CD4-positive, alpha-beta T cell treated with Interferon gamma for 1 hour (primary cell): ENCODE measurements around the gene CTSS.
A peak's percentile ranks its signal among the peaks of the same experiment; 100 is the strongest.
"Not testable (repeated sequence)": the region's sequence is repeated elsewhere in the genome, so short reads cannot be mapped to it uniquely, and the experiment has no call there.

Source experiments
- DNase-seq: peaks from one replicate; pipeline ENCODE4 v3.0.0-alpha.2; 2020

The CTSS gene

GRCh38 chr1:150765296-150765976, at the start of gene CTSS:
Gene CTSS, minus strand, starts transcription at chr1:150765778. Its CDS starts 1,015 bp downstream, at chr1:150764763.
- no peak for DNase-seq

DNA sequence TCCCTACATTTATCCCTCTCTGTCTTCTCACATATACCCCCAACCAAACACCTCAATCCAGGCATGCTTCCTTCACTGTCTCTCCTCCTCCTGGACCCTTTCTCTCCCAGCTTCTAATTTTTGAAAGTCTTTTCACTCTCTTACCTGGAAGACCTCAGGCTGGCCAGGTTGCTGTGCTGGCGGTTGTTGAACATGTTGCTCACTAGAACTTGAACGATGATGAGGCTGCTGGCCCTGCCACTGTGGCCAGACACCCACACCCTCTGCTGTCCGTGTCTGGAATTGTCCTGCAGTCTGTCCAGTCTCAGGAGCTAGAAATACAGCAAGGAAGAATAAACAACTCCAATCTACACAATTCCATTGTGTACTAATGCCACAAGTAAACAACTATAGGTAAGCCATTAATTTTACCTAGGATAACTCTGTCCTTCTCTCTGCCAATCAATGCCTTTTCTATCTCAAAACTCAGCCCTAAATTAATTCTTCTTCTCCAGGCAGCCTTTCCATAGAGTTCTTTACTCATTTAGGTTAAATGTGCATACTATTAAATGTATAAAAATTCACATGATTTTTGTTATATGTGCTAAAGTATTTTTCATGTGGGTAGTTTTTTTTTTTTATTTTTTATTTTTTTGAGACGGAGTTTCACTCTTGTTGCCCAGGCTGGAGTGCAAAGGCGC, 47.6 kb upstream of the CTSS start:
- DNase-seq: peak; percentile 50

DNA sequence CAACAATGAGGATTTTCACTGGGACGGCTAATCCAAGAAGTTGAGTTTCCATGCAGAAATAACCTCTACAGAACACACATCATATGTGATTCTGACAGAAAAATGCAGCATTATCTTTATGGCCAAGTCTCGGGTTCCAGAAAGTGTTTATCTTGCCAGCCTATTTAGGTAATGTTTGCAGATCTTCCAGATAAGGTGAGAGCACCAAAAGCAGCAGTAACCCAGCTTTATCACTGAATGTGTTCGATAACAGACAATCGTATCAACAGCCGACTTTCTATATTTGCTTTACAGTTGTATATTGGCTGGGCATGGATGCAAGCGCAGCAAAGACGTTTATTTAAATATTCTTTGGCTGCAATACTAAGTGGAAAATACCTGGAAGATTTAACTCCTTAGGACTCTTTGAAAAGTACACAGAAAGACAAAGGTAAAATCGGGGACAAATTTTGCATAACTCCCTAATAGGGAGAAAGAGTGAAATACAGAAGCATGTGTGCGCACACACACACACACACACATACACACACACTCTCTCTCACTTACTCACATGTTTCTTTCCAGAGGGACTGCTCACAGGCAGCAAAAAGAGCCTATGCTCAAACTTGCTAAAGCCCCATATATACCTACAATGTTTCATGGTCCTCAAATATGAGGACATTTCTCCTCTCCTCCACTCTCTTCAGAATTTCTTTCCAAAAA, 45.5 kb upstream of the CTSS start:
- DNase-seq: no peak

DNA sequence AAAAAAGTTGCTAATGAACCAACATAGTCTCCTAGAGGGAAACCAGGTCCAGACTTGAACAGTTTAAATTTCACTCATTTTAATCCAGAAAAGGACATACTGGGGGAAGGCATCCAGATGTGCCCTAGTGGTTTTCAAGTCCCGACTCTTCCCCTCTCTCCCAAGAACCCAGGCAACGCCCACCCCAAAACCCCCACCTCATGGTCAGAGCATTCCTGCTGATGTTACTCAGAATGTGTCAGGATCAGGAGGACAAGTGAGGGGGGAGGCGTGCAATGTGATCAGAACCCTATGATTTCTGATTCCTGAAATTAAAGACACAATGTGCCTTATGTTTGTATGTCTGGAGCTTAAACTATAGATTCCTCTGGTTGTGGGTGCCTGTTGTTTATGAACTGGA, 44.1 kb upstream of the CTSS start:
- no peak for DNase-seq

DNA sequence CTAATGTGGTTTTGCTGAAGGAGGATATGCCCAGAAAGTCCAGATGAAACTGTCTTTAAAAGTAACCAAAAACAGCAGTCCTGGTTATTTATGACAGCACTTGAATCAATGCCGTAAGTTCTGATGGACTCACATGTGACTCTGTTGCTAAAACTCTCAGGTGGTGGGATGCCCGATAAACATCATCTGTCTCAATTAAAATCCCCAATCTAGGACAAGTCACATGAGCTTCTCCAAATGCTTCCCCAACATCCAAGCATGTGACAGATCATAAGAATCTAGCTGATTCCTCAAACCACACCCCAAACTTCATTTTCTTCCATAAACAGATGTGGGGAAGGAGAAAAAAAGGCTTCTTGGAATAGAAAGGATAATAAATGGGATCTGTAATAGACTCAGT, 43.3 kb upstream of the CTSS start:
- DNase-seq: no peak

GRCh38 chr1:150808121-150808520, 42.5 kb upstream of the CTSS start, which contains the start of gene CTSK:
Gene CTSK, minus strand, starts transcription at chr1:150808260. Its CDS starts 1,455 bp downstream, at chr1:150806805.
- no peak for DNase-seq

- DNase-seq: no peak
These were observed 41.9 kb upstream of the CTSS start for GRCh38 chr1:150807249-150808023.

GRCh38 chr1:150805899-150806298, 40.3 kb upstream of the CTSS start:
- DNase-seq: no peak

DNA sequence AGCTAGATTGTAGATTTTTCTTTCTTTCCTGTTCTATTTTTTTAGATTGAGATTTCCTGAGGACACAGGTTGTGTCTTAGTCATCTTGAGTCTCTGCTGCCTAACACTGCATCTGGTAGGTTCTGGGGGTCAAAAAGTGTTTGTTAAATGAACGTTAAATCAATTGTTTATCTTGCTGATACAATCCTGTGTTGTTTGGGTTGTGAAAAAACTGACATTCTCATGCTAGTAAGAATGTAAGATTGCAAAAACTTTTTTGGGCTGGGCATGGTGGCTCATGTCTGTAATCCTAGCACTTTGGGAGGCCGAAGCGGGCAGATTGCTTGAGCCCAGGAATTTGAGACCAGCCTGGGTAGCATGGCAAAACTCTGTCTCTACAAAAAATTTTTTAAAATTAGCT, 39.1 kb upstream of the CTSS start:
- no peak for DNase-seq

- no peak for DNase-seq
These were observed 33.5 kb upstream of the CTSS start for GRCh38 chr1:150799089-150799488.

- no peak for DNase-seq
These were observed 32.9 kb upstream of the CTSS start for GRCh38 chr1:150798525-150798924.

DNA sequence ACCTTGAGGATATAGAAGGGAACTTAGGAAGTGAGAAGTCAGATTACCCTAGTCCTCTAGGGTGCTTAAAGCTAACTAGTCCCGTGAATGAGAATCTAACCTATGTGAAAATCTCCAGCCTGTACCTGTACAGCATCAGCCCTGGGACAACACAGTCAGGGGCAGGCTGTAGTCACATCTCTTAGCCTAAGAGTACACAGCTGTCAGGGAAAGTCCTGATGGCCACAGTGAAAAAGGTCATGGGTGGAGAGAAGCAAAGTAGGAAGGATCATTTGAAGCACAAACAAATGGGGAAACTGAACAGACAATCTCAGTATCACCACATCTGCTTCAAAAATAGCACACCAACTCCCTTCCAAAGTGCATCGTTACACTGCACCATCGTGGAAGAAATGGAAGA, 30.8 kb upstream of the CTSS start:
- DNase-seq: no peak

- not testable (repeated sequence) for DNase-seq
These were observed 28.2 kb upstream of the CTSS start for GRCh38 chr1:150793778-150794177.

GRCh38 chr1:150793221-150793620, 27.6 kb upstream of the CTSS start:
- DNase-seq: no peak

DNA sequence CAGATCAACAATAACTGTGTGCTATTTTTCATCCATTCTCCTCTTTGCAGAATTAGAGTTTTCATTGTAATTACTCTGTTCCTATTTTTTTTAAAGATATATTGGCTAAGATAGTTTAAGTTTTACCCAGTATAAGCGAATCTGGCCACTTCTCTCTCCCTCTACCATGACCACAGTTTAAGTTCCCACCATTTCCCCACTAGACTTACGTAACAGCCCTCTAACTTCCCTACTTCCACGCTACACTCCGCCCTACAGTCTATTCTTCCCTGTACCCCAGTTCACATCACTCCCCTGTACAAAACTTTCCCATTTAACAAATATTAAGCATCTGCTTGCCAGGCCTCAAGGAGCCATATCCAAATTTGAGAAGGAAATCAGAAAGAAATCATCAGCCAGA, 26.0 kb upstream of the CTSS start:
- DNase-seq: no peak

- peak; percentile 31 for DNase-seq
These were observed 23.8 kb upstream of the CTSS start for GRCh38 chr1:150789396-150789795.

GRCh38 chr1:150788946-150789345, 23.4 kb upstream of the CTSS start:
- no peak for DNase-seq

GRCh38 chr1:150787455-150787854, 21.9 kb upstream of the CTSS start:
- no peak for DNase-seq

DNA sequence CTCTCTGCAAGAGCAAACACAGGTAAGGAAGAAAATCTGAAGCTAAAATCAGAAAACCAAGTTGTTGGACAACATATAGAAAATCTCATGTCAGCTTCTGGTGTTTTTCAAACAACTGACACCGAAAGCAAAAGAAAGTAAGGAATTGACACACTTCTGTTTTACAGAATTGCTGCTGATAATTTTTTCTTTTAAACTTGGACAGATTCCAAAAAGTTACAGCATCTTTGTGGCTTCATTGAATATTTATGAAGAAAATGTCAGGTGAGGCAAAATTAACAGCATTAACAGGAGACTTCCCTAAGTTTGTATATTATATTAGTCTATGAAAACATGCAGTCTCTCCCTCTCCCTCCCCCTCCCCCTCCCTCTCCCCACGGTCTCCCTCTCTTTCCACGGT, 14.9 kb upstream of the CTSS start:
- no peak for DNase-seq

DNA sequence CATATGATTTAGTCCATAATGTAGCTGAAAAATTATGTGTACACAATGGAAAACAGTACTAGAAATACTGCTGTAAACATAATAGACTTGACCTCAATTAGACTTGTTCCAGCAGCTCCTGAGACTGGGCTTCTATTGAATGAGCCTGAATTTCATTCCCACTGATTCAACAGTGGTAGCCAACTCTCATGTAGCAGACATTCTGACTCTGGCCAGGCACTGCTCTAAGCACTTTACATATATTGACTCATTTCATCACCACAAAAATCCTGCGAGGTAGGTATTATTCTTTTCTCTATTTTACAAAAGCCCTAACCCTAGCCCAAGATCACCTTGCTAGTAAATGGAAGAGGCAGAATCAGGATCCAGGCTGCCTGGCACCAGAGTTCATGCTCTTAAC, 12.8 kb upstream of the CTSS start:
- no peak for DNase-seq

- no peak for DNase-seq
These were observed 12.0 kb upstream of the CTSS start for GRCh38 chr1:150777544-150777943.

- not testable (repeated sequence) for DNase-seq
These were observed 10.4 kb upstream of the CTSS start for GRCh38 chr1:150775931-150776505.

GRCh38 chr1:150775276-150775675, 9.7 kb upstream of the CTSS start:
- DNase-seq: no peak
